HG03045 (cell line): ENCODE data around the gene CRACR2A.

Experiments used
- ATAC-seq: cut with Tn5 transposase; IDR thresholded peaks from one replicate; pipeline ENCODE4 v1.9.1; 2021; ENCODE audit warnings: mild to moderate bottlenecking, moderate library complexity; ENCODE audit not compliant: unreplicated experiment

The CRACR2A gene

DNA sequence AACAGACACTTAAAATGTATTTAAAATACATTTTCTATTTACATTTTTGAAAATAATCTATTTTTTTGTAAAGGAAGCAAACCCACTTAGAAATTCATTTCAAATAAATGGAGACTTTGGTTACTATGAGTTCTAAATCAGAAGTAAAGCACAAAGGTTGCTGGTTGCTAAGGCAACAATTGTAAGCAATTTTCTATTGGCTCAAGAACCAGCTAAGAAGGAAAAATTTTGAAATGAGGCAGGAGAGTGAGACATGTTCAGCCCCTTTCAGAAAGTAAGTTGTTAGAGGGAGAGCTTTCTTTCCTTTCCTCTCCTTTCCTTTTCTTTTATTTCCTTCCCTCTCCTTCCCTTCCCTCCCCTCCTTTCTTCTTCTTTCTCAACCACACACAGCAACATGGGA is 181.2 kb downstream of the CRACR2A start:
- ATAC-seq: no peak

GRCh38 chr12:3571323-3571722 is 181.6 kb downstream of the CRACR2A start:
- no peak for ATAC-seq

GRCh38 chr12:3568695-3569094 is 184.2 kb downstream of the CRACR2A start:
- ATAC-seq: no peak

- ATAC-seq: no peak
Measured at GRCh38 chr12:3565985-3566384, 186.9 kb downstream of the CRACR2A start.
